Neural progenitor cell (in vitro differentiated cells): ENCODE results near the gene IQCK. TPM values are rescaled to one million over a fixed set of nuclear protein-coding genes. Genes with fewer than 3 reads are reported as not detected.

Experiments
- DNase-seq: peaks from one replicate; pipeline ENCODE4 v3.0.0-alpha.2; 2016; ENCODE audit warnings: low spot score
- H2AFZ ChIP-seq: fragments of 200-600 bp; sonication (generic); replicated peaks from 2 replicates; pipeline ENCODE4 v1.6.1; 2016; ENCODE audit warnings: antibody characterized with exemption
- H3F3A ChIP-seq: fragments of 200-600 bp; sonication (generic); 2 replicates; pipeline ENCODE4 v1.6.1; 2016; ENCODE audit warnings: antibody characterized with exemption, low read depth
- H3K27ac ChIP-seq: fragments of 200-600 bp; sonication (generic); 2 replicates; pipeline ENCODE4 v1.5.1; 2016; ENCODE audit warnings: mild to moderate bottlenecking
- H3K27me3 ChIP-seq: fragments of 200-600 bp; sonication (generic); 2 replicates; pipeline ENCODE4 v1.6.1; 2016; ENCODE audit warnings: mild to moderate bottlenecking, moderate library complexity
- H3K36me3 ChIP-seq: fragments of 200-600 bp; sonication (generic); 2 replicates; pipeline ENCODE4 v1.5.1; 2016
- H3K4me1 ChIP-seq: fragments of 200-600 bp; sonication (generic); 2 replicates; pipeline ENCODE4 v1.6.1; 2016; ENCODE audit warnings: mixed run types
- H3K4me2 ChIP-seq: fragments of 200-600 bp; sonication (generic); 2 replicates; pipeline ENCODE4 v1.6.1; 2016
- H3K4me3 ChIP-seq: fragments of 200-600 bp; sonication (generic); 2 replicates; pipeline ENCODE4 v1.5.1; 2016
- H3K79me2 ChIP-seq: fragments of 200-600 bp; sonication (generic); 2 replicates; pipeline ENCODE4 v1.6.1; 2016; ENCODE audit warnings: low read depth
- H3K9ac ChIP-seq: fragments of 200-600 bp; sonication (generic); 2 replicates; pipeline ENCODE4 v1.6.1; 2016
- H3K9me3 ChIP-seq: fragments of 200-600 bp; sonication (generic); 2 replicates; pipeline ENCODE4 v1.5.1; 2016; ENCODE audit warnings: low read depth
- H4K20me1 ChIP-seq: fragments of 200-600 bp; sonication (generic); 2 replicates; pipeline ENCODE4 v1.6.1; 2016; ENCODE audit warnings: low read depth
- H3K27ac Mint-ChIP-seq: 3 replicates; pipeline ENCODE4 v1.8.0; 2021; ENCODE audit warnings: mixed read lengths
- H3K27me3 Mint-ChIP-seq: 2 replicates; pipeline ENCODE4 v1.8.0; 2022; ENCODE audit warnings: low read depth, mild to moderate bottlenecking, inconsistent platforms, moderate library complexity, mixed read lengths; ENCODE audit not compliant: insufficient read depth
- H3K36me3 Mint-ChIP-seq: 3 replicates; pipeline ENCODE4 v1.8.0; 2021; ENCODE audit warnings: mixed read lengths
- H3K4me1 Mint-ChIP-seq: 3 replicates; pipeline ENCODE4 v1.8.0; 2021; ENCODE audit warnings: mixed read lengths
- H3K4me3 Mint-ChIP-seq: 3 replicates; pipeline ENCODE4 v1.8.0; 2021; ENCODE audit warnings: mild to moderate bottlenecking, moderate library complexity, mixed read lengths
- H3K9me3 Mint-ChIP-seq: 3 replicates; pipeline ENCODE4 v1.8.0; 2020; ENCODE audit warnings: mixed read lengths
- EZH2 ChIP-seq: fragments of 200-600 bp; sonication (generic); IDR thresholded peaks from 2 replicates; pipeline ENCODE4 v1.6.1; 2017; ENCODE audit warnings: antibody characterized with exemption, mild to moderate bottlenecking, moderate library complexity
- EZH2phosphoT487 ChIP-seq: fragments of 200-600 bp; sonication (generic); IDR thresholded peaks from 2 replicates; pipeline ENCODE4 v1.6.1; 2017; ENCODE audit warnings: antibody characterized with exemption
- total RNA-seq: library from RNA; depleted of rRNA; stranded (reverse); fragments of >200 nt; gene quantifications from 2 replicates; pipeline ENCODE4 v1.2.3, GENCODE V29; 2015; ENCODE audit warnings: low replicate concordance
- TF ChIP-seq, protein P1 (sequence below): fragments of 200-600 bp; sonication (generic); IDR thresholded peaks from 2 replicates; pipeline ENCODE4 v1.5.1; 2017; ENCODE audit warnings: antibody characterized with exemption, mild to moderate bottlenecking

The IQCK gene
- total RNA-seq, 1 donor from 2014 or later = 22.1 TPM

DNA sequence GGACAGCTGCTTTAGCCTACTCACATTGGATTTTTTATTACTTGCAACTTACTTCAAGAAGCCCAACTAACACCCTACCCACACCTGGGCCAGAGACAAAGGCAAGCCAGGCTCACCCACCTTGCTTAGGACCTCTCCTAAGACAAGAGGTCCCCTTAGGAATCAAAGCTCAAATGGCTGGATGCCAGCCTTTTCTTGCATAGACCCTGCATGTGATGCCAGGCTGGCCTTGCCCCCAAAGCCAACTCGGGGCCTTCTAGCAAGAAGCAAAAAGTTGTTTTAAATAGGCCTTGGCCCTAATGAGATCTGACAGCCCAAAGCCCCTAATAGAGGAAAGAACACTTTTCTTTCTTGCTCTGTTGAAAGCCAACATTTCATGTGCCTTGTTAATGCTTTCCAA lies 145.9 kb downstream of the IQCK start:
- no peak overlapping the region for H3K9ac ChIP-seq
- no peak overlapping the region for H3K4me3 Mint-ChIP-seq
- H3K27me3 ChIP-seq = no peaks in the 10 kb centered on the region
- no peak overlapping the region for H3K4me3 ChIP-seq
- H3K27me3 Mint-ChIP-seq = peaks cover 4% of the 10 kb centered on the region
- peaks cover 41% of the 10 kb centered on the region for H3K4me1 ChIP-seq
- H3K9me3 ChIP-seq = no peaks in the 10 kb centered on the region
- no peaks in the 10 kb centered on the region for H3K9me3 Mint-ChIP-seq
- TF ChIP-seq, protein P1, sequence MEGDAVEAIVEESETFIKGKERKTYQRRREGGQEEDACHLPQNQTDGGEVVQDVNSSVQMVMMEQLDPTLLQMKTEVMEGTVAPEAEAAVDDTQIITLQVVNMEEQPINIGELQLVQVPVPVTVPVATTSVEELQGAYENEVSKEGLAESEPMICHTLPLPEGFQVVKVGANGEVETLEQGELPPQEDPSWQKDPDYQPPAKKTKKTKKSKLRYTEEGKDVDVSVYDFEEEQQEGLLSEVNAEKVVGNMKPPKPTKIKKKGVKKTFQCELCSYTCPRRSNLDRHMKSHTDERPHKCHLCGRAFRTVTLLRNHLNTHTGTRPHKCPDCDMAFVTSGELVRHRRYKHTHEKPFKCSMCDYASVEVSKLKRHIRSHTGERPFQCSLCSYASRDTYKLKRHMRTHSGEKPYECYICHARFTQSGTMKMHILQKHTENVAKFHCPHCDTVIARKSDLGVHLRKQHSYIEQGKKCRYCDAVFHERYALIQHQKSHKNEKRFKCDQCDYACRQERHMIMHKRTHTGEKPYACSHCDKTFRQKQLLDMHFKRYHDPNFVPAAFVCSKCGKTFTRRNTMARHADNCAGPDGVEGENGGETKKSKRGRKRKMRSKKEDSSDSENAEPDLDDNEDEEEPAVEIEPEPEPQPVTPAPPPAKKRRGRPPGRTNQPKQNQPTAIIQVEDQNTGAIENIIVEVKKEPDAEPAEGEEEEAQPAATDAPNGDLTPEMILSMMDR = no peak
- no peak for TF ChIP-seq EZH2phosphoT487
- no peak for TF ChIP-seq EZH2
- no peaks in the 10 kb centered on the region for H3K36me3 ChIP-seq
- peaks cover 4% of the 10 kb centered on the region for H4K20me1 ChIP-seq
- no peak overlapping the region for H3K27ac ChIP-seq
- H3K36me3 Mint-ChIP-seq = peaks cover 29% of the 10 kb centered on the region
- H3F3A ChIP-seq = peaks cover 51% of the 10 kb centered on the region
- H3K4me2 ChIP-seq = no peak overlapping the region
- peaks cover 56% of the 10 kb centered on the region for H3K4me1 Mint-ChIP-seq
- H3K79me2 ChIP-seq = peaks cover 82% of the 10 kb centered on the region
- no peak for DNase-seq
- no peak overlapping the region for H2AFZ ChIP-seq
- peak overlapping the region; percentile 63 for H3K27ac Mint-ChIP-seq

DNA sequence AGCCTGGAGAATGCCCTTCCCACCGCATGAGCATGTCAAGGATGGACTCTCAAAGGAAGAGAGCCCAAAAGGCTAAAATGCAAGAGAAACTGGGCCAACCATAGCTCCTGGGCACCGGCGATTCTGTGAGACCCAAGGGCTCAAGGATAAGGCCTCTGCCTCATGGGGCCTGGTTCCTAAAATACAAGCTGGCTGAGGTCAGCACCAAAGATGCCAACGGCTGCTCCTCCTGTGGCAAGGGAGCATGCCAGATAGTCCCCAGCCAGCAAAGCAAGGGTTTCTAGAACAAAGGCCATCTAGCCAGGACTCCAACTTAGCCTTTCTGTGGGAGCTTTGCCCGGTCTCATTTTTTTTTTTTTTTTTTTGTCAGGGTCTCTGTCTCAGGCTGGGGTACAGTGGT lies 146.5 kb downstream of the IQCK start:
- Mint-ChIP-seq H3K9me3 (no peaks in the 10 kb centered on the region), H3K27me3 (peaks cover 4% of the 10 kb centered on the region), H3K4me3 (peak overlapping the region; percentile 15), H3K4me1 (peaks cover 50% of the 10 kb centered on the region), H3K36me3 (peaks cover 26% of the 10 kb centered on the region), H3K27ac (peak overlapping the region; percentile 63)
- H2AFZ ChIP-seq = no peak overlapping the region
- no peak for DNase-seq
- no peak overlapping the region for H3K4me3 ChIP-seq
- no peaks in the 10 kb centered on the region for H3K9me3 ChIP-seq
- TF ChIP-seq EZH2 (no peak), EZH2phosphoT487 (no peak)
- TF ChIP-seq, protein P1 = no peak
- peaks cover 46% of the 10 kb centered on the region for H3F3A ChIP-seq
- peaks cover 35% of the 10 kb centered on the region for H3K4me1 ChIP-seq
- H3K27me3 ChIP-seq = no peaks in the 10 kb centered on the region
- no peak overlapping the region for H3K27ac ChIP-seq
- H3K9ac ChIP-seq = no peak overlapping the region
- peaks cover 82% of the 10 kb centered on the region for H3K79me2 ChIP-seq
- H3K36me3 ChIP-seq = no peaks in the 10 kb centered on the region
- H4K20me1 ChIP-seq = peaks cover 4% of the 10 kb centered on the region
- no peak overlapping the region for H3K4me2 ChIP-seq

DNA sequence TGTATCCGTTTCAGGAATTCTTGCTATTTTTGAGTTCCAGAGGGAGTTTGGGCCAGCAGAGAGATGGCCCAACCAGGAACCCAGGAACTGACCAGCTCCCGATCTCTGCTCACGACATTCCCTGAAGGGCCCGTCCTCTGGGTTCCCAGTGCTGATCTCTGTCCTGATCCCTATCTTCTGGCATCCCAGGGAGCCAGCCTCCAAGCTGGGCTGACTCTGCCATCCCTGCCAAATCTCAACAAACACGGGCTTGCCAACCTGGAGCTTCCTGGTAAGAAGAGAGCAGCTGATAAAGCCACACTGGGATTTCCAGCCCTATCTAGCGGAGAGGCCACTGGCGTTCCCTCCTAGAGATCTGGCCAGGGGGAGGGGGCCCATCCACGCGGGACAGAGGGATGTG lies 150.3 kb downstream of the IQCK start:
- Mint-ChIP-seq H3K27ac (no peak overlapping the region), H3K27me3 (peaks cover 4% of the 10 kb centered on the region), H3K4me3 (no peak overlapping the region), H3K36me3 (peaks cover 45% of the 10 kb centered on the region), H3K9me3 (no peaks in the 10 kb centered on the region), H3K4me1 (peaks cover 18% of the 10 kb centered on the region)
- H3K9ac ChIP-seq = no peak overlapping the region
- peaks cover 4% of the 10 kb centered on the region for H4K20me1 ChIP-seq
- peaks cover 8% of the 10 kb centered on the region for H3F3A ChIP-seq
- no peaks in the 10 kb centered on the region for H3K4me1 ChIP-seq
- H3K4me3 ChIP-seq = no peak overlapping the region
- DNase-seq = no peak
- TF ChIP-seq EZH2phosphoT487 (no peak), EZH2 (no peak)
- TF ChIP-seq, protein P1 = no peak
- no peaks in the 10 kb centered on the region for H3K27me3 ChIP-seq
- H3K4me2 ChIP-seq = no peak overlapping the region
- H2AFZ ChIP-seq = no peak overlapping the region
- H3K79me2 ChIP-seq = peaks cover 95% of the 10 kb centered on the region
- H3K36me3 ChIP-seq = no peaks in the 10 kb centered on the region
- H3K9me3 ChIP-seq = no peaks in the 10 kb centered on the region
- no peak overlapping the region for H3K27ac ChIP-seq
